B cell (primary cell): ENCODE measurements around the gene MRPS11.

Experiments used
- CTCF ChIP-seq: fragments of 200-600 bp; IDR thresholded peaks from one replicate; pipeline ENCODE4 v1.8.0; 2022; ENCODE audit warnings: antibody characterized with exemption, mild to moderate bottlenecking
- EZH2 ChIP-seq: IDR thresholded peaks from 2 replicates; pipeline ENCODE4 v1.6.1; 2012; ENCODE audit warnings: borderline replicate concordance, low read depth, mild to moderate bottlenecking, moderate library complexity, low read length; ENCODE audit not compliant: insufficient read depth, poor library complexity, severe bottlenecking

- no peak for TF ChIP-seq EZH2
- no peak for TF ChIP-seq CTCF
These were observed 19.8 kb upstream of the MRPS11 start for GRCh38 chr15:88447741-88448140.
